ENCODE measurements around the gene EPHA6. TPM values are rescaled to one million over a fixed set of nuclear protein-coding genes. Genes with fewer than 3 reads are reported as not detected.

EPHA6 gene
- total RNA-seq, 1 donor from 2014 or later: not detected

GRCh38 chr3:97230486-97230885 lies 416.1 kb downstream of the EPHA6 start:
- no peak for TF ChIP-seq CTCF (IDR thresholded peaks at IDR 0.05)
- Histone ChIP-seq H3K27me3 (no peaks in the 10 kb centered on the region), H3K4me1 (no peaks in the 10 kb centered on the region), H3K36me3 (no peaks in the 10 kb centered on the region), H3K4me3 (no peak overlapping the region), H3K9me3 (no peaks in the 10 kb centered on the region), H3K27ac (no peak overlapping the region)
- DNase-seq (no peak), ATAC-seq (no peak)
- intact Hi-C loops (cut with DNase I): no loop called here

GRCh38 chr3:97232393-97233034 lies 418.1 kb downstream of the EPHA6 start:
- Histone ChIP-seq H3K36me3 (no peaks in the 10 kb centered on the region), H3K9me3 (no peaks in the 10 kb centered on the region), H3K27ac (no peak overlapping the region), H3K4me1 (no peaks in the 10 kb centered on the region), H3K27me3 (no peaks in the 10 kb centered on the region), H3K4me3 (no peak overlapping the region)
- no peak for TF ChIP-seq CTCF (IDR thresholded peaks at IDR 0.05)
- ATAC-seq: no peak
- no peak for DNase-seq
- intact Hi-C loops (cut with DNase I): no loop called here

- Histone ChIP-seq H3K36me3 (no peaks in the 10 kb centered on the region), H3K4me1 (no peaks in the 10 kb centered on the region), H3K9me3 (no peaks in the 10 kb centered on the region), H3K27me3 (no peaks in the 10 kb centered on the region), H3K4me3 (no peak overlapping the region), H3K27ac (no peak overlapping the region)
- DNase-seq (no peak), ATAC-seq (no peak)
- intact Hi-C loops (cut with DNase I): no loop called here
- no peak for TF ChIP-seq CTCF (IDR thresholded peaks at IDR 0.05)
Observed at GRCh38 chr3:97235179-97235578, 420.8 kb downstream of the EPHA6 start.

- H3K4me3 ChIP-seq: no peak overlapping the region
- no peaks in the 10 kb centered on the region for H3K9me3 ChIP-seq
- DNase-seq: no peak
- H3K27ac ChIP-seq: no peak overlapping the region
- H3K36me3 ChIP-seq: no peaks in the 10 kb centered on the region
- ATAC-seq: no peak
- no peaks in the 10 kb centered on the region for H3K27me3 ChIP-seq
- H3K4me1 ChIP-seq: no peaks in the 10 kb centered on the region
- no peak for TF ChIP-seq CTCF (IDR thresholded peaks at IDR 0.05)
- intact Hi-C loops (cut with DNase I): no loop called here
Observed at GRCh38 chr3:97235611-97236315, 421.4 kb downstream of the EPHA6 start.

GRCh38 chr3:97241417-97241816 lies 427.0 kb downstream of the EPHA6 start:
- intact Hi-C loops (cut with DNase I): no loop called here
- no peak for ATAC-seq
- TF ChIP-seq CTCF (IDR thresholded peaks at IDR 0.05): no peak

More at GRCh38 chr3:97241417-97241816, 427.0 kb downstream of the EPHA6 start:
- Histone ChIP-seq H3K4me3 (no peak overlapping the region), H3K9me3 (no peaks in the 10 kb centered on the region), H3K27ac (no peak overlapping the region), H3K36me3 (no peaks in the 10 kb centered on the region), H3K27me3 (no peaks in the 10 kb centered on the region), H3K4me1 (no peaks in the 10 kb centered on the region)
- no peak for DNase-seq
